SK-N-SH treated with all-trans-retinoic acid at 6 μM for 48 hours (cell line): ENCODE data around the gene IDH3B.

ENCODE experiments used
- ATAC-seq: fragments of 200-7000 bp; cut with Tn5 transposase; 3 replicates; pipeline ENCODE4 v1.9.1; 2020; ENCODE audit warnings: mild to moderate bottlenecking, moderate library complexity
- ARNTL ChIP-seq: fragments of 450-650 bp; formaldehyde crosslinking; IDR thresholded peaks from 2 replicates; pipeline ENCODE4 v1.5.0; 2020; ENCODE audit warnings: low read depth, mild to moderate bottlenecking, moderate library complexity, borderline replicate concordance
- BACH2 ChIP-seq: fragments of 250-450 bp; sonication (Bioruptor Pico); IDR thresholded peaks from 2 replicates; pipeline ENCODE4 v1.9.0; 2021; ENCODE audit warnings: mild to moderate bottlenecking, borderline replicate concordance
- CREB5 ChIP-seq: fragments of 250-450 bp; sonication (Bioruptor Pico); IDR thresholded peaks from 2 replicates; pipeline ENCODE4 v1.5.1; 2020; ENCODE audit warnings: low read depth, mild to moderate bottlenecking, moderate library complexity
- CSDC2 ChIP-seq: fragments of 250-450 bp; sonication (Bioruptor Pico); IDR thresholded peaks from 2 replicates; pipeline ENCODE4 v1.5.0; 2020; ENCODE audit warnings: mild to moderate bottlenecking, moderate library complexity
- CSRNP3 ChIP-seq: fragments of 250-450 bp; sonication (Bioruptor Pico); IDR thresholded peaks from 2 replicates; pipeline ENCODE4 v1.5.1; 2021; ENCODE audit warnings: mild to moderate bottlenecking, moderate library complexity
- ESRRG ChIP-seq: fragments of 250-450 bp; sonication (Bioruptor Pico); IDR thresholded peaks from 2 replicates; pipeline ENCODE4 v1.6.1; 2021; ENCODE audit warnings: mild to moderate bottlenecking
- GLIS3 ChIP-seq: fragments of 250-450 bp; sonication (Bioruptor Pico); IDR thresholded peaks from 2 replicates; pipeline ENCODE4 v1.5.0; 2020; ENCODE audit warnings: mild to moderate bottlenecking, moderate library complexity
- ISL1 ChIP-seq: fragments of 250-450 bp; sonication (Bioruptor Pico); IDR thresholded peaks from 2 replicates; pipeline ENCODE4 v2.1.2; 2022; ENCODE audit warnings: mild to moderate bottlenecking, moderate library complexity
- OSR1 ChIP-seq: fragments of 250-450 bp; sonication (Bioruptor Pico); IDR thresholded peaks from 2 replicates; pipeline ENCODE4 v1.8.0; 2022; ENCODE audit warnings: moderate library complexity, mild to moderate bottlenecking, inconsistent platforms
- PATZ1 ChIP-seq: fragments of 250-450 bp; sonication (Bioruptor Pico); IDR thresholded peaks from 2 replicates; pipeline ENCODE4 v1.8.0; 2020; ENCODE audit warnings: mild to moderate bottlenecking, moderate library complexity, borderline replicate concordance
- POU6F1 ChIP-seq: fragments of 250-450 bp; sonication (Bioruptor Pico); IDR thresholded peaks from 2 replicates; pipeline ENCODE4 v1.8.0; 2021; ENCODE audit warnings: low read depth, mild to moderate bottlenecking, moderate library complexity, borderline replicate concordance
- PPARA ChIP-seq: fragments of 250-450 bp; sonication (Bioruptor Pico); IDR thresholded peaks from 2 replicates; pipeline ENCODE4 v1.5.0; 2020; ENCODE audit warnings: mild to moderate bottlenecking, borderline replicate concordance
- RARB ChIP-seq: fragments of 250-450 bp; sonication (Bioruptor Pico); IDR thresholded peaks from 2 replicates; pipeline ENCODE4 v1.8.0; 2021; ENCODE audit warnings: mild to moderate bottlenecking, moderate library complexity
- SNAI2 ChIP-seq: fragments of 250-450 bp; sonication (Bioruptor Pico); IDR thresholded peaks from 2 replicates; pipeline ENCODE4 v1.5.0; 2020; ENCODE audit warnings: mild to moderate bottlenecking, moderate library complexity
- TCF4 ChIP-seq: fragments of 250-450 bp; sonication (Bioruptor Pico); IDR thresholded peaks from 2 replicates; pipeline ENCODE4 v1.8.0; 2021; ENCODE audit warnings: mild to moderate bottlenecking, moderate library complexity, borderline replicate concordance
- TOX ChIP-seq: fragments of 250-450 bp; sonication (Bioruptor Pico); IDR thresholded peaks from 2 replicates; pipeline ENCODE4 v1.8.0; 2021; ENCODE audit warnings: mild to moderate bottlenecking, moderate library complexity, borderline replicate concordance
- TSHZ2 ChIP-seq: fragments of 250-450 bp; sonication (Bioruptor Pico); IDR thresholded peaks from 2 replicates; pipeline ENCODE4 v1.5.0; 2020; ENCODE audit warnings: mild to moderate bottlenecking, moderate library complexity
- ZC3H10 ChIP-seq: fragments of 250-450 bp; sonication (Bioruptor Pico); IDR thresholded peaks from 2 replicates; pipeline ENCODE4 v1.5.1; 2021; ENCODE audit warnings: mild to moderate bottlenecking, moderate library complexity
- ZFP30 ChIP-seq: fragments of 450-650 bp; formaldehyde crosslinking; IDR thresholded peaks from 2 replicates; pipeline ENCODE4 v1.5.0; 2022; ENCODE audit warnings: mild to moderate bottlenecking, moderate library complexity
- ZNF565 ChIP-seq: fragments of 450-650 bp; formaldehyde crosslinking; conservative IDR thresholded peaks from 2 replicates; pipeline ENCODE4 v1.5.0; 2020; ENCODE audit warnings: low read depth, mild to moderate bottlenecking, moderate library complexity
- ZNF70 ChIP-seq: fragments of 450-650 bp; formaldehyde crosslinking; IDR thresholded peaks from 2 replicates; pipeline ENCODE4 v1.5.0; 2020; ENCODE audit warnings: mild to moderate bottlenecking, moderate library complexity
- ZNF8 ChIP-seq: fragments of 450-650 bp; formaldehyde crosslinking; IDR thresholded peaks from 2 replicates; pipeline ENCODE4 v1.5.0; 2020; ENCODE audit warnings: mild to moderate bottlenecking, moderate library complexity

IDH3B gene

GRCh38 chr20:2659547-2659946, 4.5 kb downstream of the IDH3B start:
- no peak for TF ChIP-seq TCF4 (CRISPR knock-in tag)
- TF ChIP-seq, all 23 proteins: peak for 0
- no peak for ATAC-seq

GRCh38 chr20:2658414-2659354, 5.3 kb downstream of the IDH3B start:
- TF ChIP-seq ESRRG (CRISPR knock-in tag) = no peak
- TF ChIP-seq ISL1 = no peak
- no peak for TF ChIP-seq CSDC2
- TF ChIP-seq CSRNP3 (CRISPR knock-in tag) = no peak
- TF ChIP-seq TOX (CRISPR knock-in tag) = no peak
- TF ChIP-seq ZNF70 = no peak
- no peak for TF ChIP-seq OSR1 (CRISPR knock-in tag)
- TF ChIP-seq TSHZ2 (CRISPR knock-in tag) = no peak
- no peak for TF ChIP-seq ARNTL
- TF ChIP-seq CREB5 (CRISPR knock-in tag) = no peak
- no peak for TF ChIP-seq ZC3H10 (CRISPR knock-in tag)
- no peak for TF ChIP-seq ZNF565 (CRISPR knock-in tag)
- TF ChIP-seq PPARA (CRISPR knock-in tag) = no peak
- no peak for TF ChIP-seq RARB
- TF ChIP-seq GLIS3 = no peak
- TF ChIP-seq SNAI2 (CRISPR knock-in tag) = no peak
- TF ChIP-seq POU6F1 (CRISPR knock-in tag) = no peak
- TF ChIP-seq ZNF8 = no peak
- no peak for TF ChIP-seq ZFP30 (CRISPR knock-in tag)
- no peak for TF ChIP-seq PATZ1 (CRISPR knock-in tag)
- peak; percentile 41 for ATAC-seq

GRCh38 chr20:2657674-2658073, 6.3 kb downstream of the IDH3B start:
- no peak for ATAC-seq

More at GRCh38 chr20:2657674-2658073, 6.3 kb downstream of the IDH3B start:
- no peak for TF ChIP-seq ZNF8
- TF ChIP-seq BACH2 (CRISPR knock-in tag) = no peak
- no peak for TF ChIP-seq TCF4 (CRISPR knock-in tag)
- TF ChIP-seq GLIS3 = no peak
